ENCODE results near the gene SPON1.

SPON1 gene

GRCh38 chr11:14141676-14142075 lies 179.2 kb downstream of the SPON1 start:
- Histone ChIP-seq H3K9me3 (ENCODE audit: low read length) (no peaks in the 10 kb centered on the region), H3K9me2 (ENCODE audit: low read depth, low read length) (no peaks in the 10 kb centered on the region), H3K4me3 (ENCODE audit: low read depth, low read length, poor library complexity, severe bottlenecking) (no peak overlapping the region), H2AFZ (ENCODE audit: low read length) (no peak overlapping the region), H3K79me2 (ENCODE audit: insufficient read depth, low read length) (no peaks in the 10 kb centered on the region), H3K36me3 (ENCODE audit: insufficient read depth, low read length) (no peaks in the 10 kb centered on the region), H3K27me3 (ENCODE audit: insufficient read depth, low read length) (no peaks in the 10 kb centered on the region), H3K27ac (ENCODE audit: low read depth, low read length, poor library complexity, severe bottlenecking) (no peak overlapping the region), H3F3A (ENCODE audit: insufficient read depth, low read length) (no peaks in the 10 kb centered on the region), H3K4me2 (ENCODE audit: low read length) (no peak overlapping the region), H3K9ac (ENCODE audit: low read length) (no peak overlapping the region), H4K20me1 (ENCODE audit: insufficient read depth, low read length) (no peaks in the 10 kb centered on the region), H3K4me1 (ENCODE audit: insufficient read depth, low read length, severe bottlenecking) (no peaks in the 10 kb centered on the region)
- TF ChIP-seq CTCF (IDR thresholded peaks at IDR 0.05; ENCODE audit: low read length) (no peak), EZH2 (IDR thresholded peaks at IDR 0.05; ENCODE audit: borderline replicate concordance, low read length) (no peak)

GRCh38 chr11:14144934-14145333 lies 182.4 kb downstream of the SPON1 start:
- no peaks in the 10 kb centered on the region for H3K36me3 ChIP-seq (ENCODE audit: insufficient read depth, low read length)
- H3F3A ChIP-seq (ENCODE audit: insufficient read depth, low read length) = no peaks in the 10 kb centered on the region
- no peaks in the 10 kb centered on the region for H3K9me3 ChIP-seq (ENCODE audit: low read length)
- H3K9me2 ChIP-seq (ENCODE audit: low read depth, low read length) = no peaks in the 10 kb centered on the region
- H3K79me2 ChIP-seq (ENCODE audit: insufficient read depth, low read length) = no peaks in the 10 kb centered on the region
- no peaks in the 10 kb centered on the region for H4K20me1 ChIP-seq (ENCODE audit: insufficient read depth, low read length)
- no peak overlapping the region for H3K4me3 ChIP-seq (ENCODE audit: low read depth, low read length, poor library complexity, severe bottlenecking)
- H3K27ac ChIP-seq (ENCODE audit: low read depth, low read length, poor library complexity, severe bottlenecking) = no peak overlapping the region
- H3K4me1 ChIP-seq (ENCODE audit: insufficient read depth, low read length, severe bottlenecking) = no peaks in the 10 kb centered on the region
- no peak overlapping the region for H2AFZ ChIP-seq (ENCODE audit: low read length)
- H3K27me3 ChIP-seq (ENCODE audit: insufficient read depth, low read length) = no peaks in the 10 kb centered on the region
- no peak overlapping the region for H3K4me2 ChIP-seq (ENCODE audit: low read length)
- no peak overlapping the region for H3K9ac ChIP-seq (ENCODE audit: low read length)
- TF ChIP-seq CTCF (IDR thresholded peaks at IDR 0.05; ENCODE audit: low read length) (no peak), EZH2 (IDR thresholded peaks at IDR 0.05; ENCODE audit: borderline replicate concordance, low read length) (no peak)

GRCh38 chr11:14148653-14149273 lies 186.2 kb downstream of the SPON1 start:
- Histone ChIP-seq H3K27ac (ENCODE audit: low read depth, low read length, poor library complexity, severe bottlenecking) (no peak overlapping the region), H3K4me2 (ENCODE audit: low read length) (no peak overlapping the region), H2AFZ (ENCODE audit: low read length) (no peak overlapping the region), H3K4me3 (ENCODE audit: low read depth, low read length, poor library complexity, severe bottlenecking) (no peak overlapping the region), H3K79me2 (ENCODE audit: insufficient read depth, low read length) (no peaks in the 10 kb centered on the region), H3K9me2 (ENCODE audit: low read depth, low read length) (no peaks in the 10 kb centered on the region), H4K20me1 (ENCODE audit: insufficient read depth, low read length) (no peaks in the 10 kb centered on the region), H3F3A (ENCODE audit: insufficient read depth, low read length) (no peaks in the 10 kb centered on the region), H3K27me3 (ENCODE audit: insufficient read depth, low read length) (no peaks in the 10 kb centered on the region), H3K36me3 (ENCODE audit: insufficient read depth, low read length) (no peaks in the 10 kb centered on the region), H3K9ac (ENCODE audit: low read length) (no peak overlapping the region), H3K4me1 (ENCODE audit: insufficient read depth, low read length, severe bottlenecking) (no peaks in the 10 kb centered on the region), H3K9me3 (ENCODE audit: low read length) (no peaks in the 10 kb centered on the region)
- no peak for TF ChIP-seq EZH2 (IDR thresholded peaks at IDR 0.05; ENCODE audit: borderline replicate concordance, low read length)
- peak; percentile 60 for TF ChIP-seq CTCF (IDR thresholded peaks at IDR 0.05; ENCODE audit: low read length)

All from OCI-LY1 (cell line).